Esophagus squamous epithelium (tissue), 4 donors: ENCODE measurements around the gene AREL1.

ENCODE experiments used
- POLR2A ChIP-seq, 4 donors: fragments of 450-650 bp; IDR thresholded peaks; one replicate each; pipeline ENCODE4 v1.6.1; 2017; ENCODE audit warnings: antibody characterized with exemption in 4 of 4, mild to moderate bottlenecking in 4 of 4, moderate library complexity in 3 of 4
- TF ChIP-seq, protein P1 (sequence below), 6 experiments: fragments of 450-650 bp in 4 of 6; fragments of 200-600 bp in 2 of 6; sonication (generic) in 2 of 6; IDR thresholded peaks; one replicate each; pipeline ENCODE4 v1.5.1; 2016 to 2019; ENCODE audit warnings: antibody characterized with exemption in 6 of 6, mild to moderate bottlenecking in 4 of 6, moderate library complexity in 4 of 6

DNA sequence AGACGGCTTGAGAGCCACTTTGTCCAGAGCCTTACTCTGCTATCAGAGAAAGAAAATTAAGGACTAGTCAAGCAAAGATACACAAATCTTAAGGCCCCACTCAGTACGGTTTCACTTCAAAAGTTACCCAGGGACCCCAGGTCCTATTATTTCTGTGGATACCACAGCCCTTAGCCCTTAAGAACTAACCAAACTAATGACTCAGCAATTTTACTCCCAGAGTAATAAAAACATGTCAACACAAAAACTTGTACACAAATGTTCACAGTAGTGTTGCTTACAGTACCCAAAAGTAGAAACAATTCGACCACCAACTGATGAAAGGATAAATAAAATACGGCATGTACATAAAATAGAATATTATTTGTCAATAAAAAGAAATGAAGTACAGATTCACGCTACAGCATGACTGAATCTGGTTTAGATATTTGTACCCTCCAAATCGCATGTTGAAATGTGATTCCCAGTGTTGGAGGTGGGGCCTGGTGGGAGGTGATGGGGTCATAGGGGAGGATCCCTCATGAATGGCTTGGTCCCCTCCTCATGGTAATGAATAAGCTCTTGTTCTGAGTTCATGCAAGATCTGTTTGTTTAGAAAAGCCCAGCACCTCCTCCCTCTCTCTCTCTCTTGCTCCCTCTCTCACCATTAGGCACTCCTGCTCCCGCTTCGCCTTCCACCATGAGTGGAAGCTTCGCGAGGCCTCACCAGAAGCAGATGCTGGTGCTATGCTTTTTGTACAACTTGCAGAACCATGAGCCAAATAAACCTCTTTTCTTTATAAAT, 30.5 kb downstream of the AREL1 start:
- TF ChIP-seq, protein P1, sequence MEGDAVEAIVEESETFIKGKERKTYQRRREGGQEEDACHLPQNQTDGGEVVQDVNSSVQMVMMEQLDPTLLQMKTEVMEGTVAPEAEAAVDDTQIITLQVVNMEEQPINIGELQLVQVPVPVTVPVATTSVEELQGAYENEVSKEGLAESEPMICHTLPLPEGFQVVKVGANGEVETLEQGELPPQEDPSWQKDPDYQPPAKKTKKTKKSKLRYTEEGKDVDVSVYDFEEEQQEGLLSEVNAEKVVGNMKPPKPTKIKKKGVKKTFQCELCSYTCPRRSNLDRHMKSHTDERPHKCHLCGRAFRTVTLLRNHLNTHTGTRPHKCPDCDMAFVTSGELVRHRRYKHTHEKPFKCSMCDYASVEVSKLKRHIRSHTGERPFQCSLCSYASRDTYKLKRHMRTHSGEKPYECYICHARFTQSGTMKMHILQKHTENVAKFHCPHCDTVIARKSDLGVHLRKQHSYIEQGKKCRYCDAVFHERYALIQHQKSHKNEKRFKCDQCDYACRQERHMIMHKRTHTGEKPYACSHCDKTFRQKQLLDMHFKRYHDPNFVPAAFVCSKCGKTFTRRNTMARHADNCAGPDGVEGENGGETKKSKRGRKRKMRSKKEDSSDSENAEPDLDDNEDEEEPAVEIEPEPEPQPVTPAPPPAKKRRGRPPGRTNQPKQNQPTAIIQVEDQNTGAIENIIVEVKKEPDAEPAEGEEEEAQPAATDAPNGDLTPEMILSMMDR (IDR thresholded peaks at IDR 0.05), result no peak
- TF ChIP-seq POLR2A (IDR thresholded peaks at IDR 0.05), result no peak
